ENCODE results near the gene OVCH1.
"Not testable (repeated sequence)": the region's sequence is repeated elsewhere in the genome, so short reads cannot be mapped to it uniquely, and the experiment has no call there.

The OVCH1 gene

DNA sequence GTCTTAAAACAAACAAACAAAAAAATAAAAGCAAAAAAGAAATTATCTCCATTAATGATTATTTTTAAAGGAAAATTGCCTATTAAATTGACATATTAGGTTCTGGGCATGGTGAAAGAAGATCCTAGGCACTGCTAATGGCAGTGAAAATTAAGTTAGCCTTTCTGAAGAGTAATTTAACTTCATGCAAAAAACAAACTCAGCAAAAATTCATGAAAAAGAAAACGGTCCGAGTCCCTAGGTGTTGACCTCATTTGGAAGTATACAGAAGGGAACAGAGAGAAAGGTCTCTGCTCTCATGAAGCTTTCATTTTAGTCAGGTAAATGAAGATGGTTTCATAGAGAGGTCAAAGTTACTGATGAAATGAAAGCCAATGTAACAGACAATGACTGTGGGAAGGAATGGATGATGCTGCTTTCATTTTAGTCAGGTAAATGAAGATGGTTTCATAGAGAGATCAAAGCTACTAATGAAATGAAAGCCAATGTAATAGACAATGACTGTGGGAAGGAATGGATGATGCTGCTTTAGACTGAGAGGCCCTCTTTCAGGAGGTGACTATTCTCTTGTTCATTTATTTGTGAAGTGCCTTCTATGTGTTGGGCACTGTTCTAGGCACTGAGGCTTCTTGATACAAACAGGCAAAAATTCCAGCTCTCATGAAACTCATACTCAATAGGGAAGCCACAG, 50.1 kb downstream of the OVCH1 start:
- no peak overlapping the region for H3K27ac Mint-ChIP-seq
- CTCF ChIA-PET: no interaction called here
- H3K9me3 Mint-ChIP-seq: no peaks in the 10 kb centered on the region
- no peak overlapping the region for H3K4me3 Mint-ChIP-seq
- H3K27me3 Mint-ChIP-seq: no peaks in the 10 kb centered on the region
- H3K36me3 Mint-ChIP-seq: no peaks in the 10 kb centered on the region
- no peak for DNase-seq
- H3K4me1 Mint-ChIP-seq: no peaks in the 10 kb centered on the region

- Mint-ChIP-seq H3K36me3 (no peaks in the 10 kb centered on the region), H3K27me3 (no peaks in the 10 kb centered on the region), H3K4me3 (no peak overlapping the region), H3K4me1 (no peaks in the 10 kb centered on the region), H3K9me3 (no peaks in the 10 kb centered on the region), H3K27ac (no peak overlapping the region)
- no peak for DNase-seq
- CTCF ChIA-PET: no interaction called here
These were observed 58.0 kb downstream of the OVCH1 start for GRCh38 chr12:29439506-29439905.

DNA sequence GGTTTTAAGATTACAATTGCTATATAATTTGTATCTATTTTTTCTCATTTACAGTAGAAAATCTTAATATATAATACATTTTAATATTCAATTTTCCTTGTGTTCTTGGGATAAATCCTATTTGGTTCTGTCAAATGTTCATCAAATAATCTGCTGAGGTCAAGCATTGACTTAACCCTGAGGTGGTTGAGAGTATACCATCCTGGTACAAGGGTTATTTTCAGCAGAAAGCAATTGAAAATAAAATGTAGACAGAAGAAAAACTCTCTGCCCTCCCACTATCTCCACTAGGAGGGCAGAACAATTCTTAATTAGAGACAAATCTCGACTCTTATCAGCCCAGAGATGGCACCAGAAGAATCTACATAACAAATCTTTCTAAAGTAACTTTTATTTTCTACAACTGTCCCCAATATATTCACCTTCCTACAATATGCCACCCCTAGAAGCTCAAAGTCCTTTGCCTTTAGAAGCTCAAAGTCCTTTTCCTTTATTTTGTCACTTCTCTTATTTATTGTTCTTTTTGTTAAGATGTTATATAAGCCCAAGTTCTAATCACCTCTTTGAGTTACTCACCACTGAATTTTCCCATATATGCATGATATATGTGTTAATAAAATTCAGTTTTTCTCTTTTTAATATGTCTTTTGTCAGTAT, 58.6 kb downstream of the OVCH1 start:
- Mint-ChIP-seq H3K27ac (no peak overlapping the region), H3K27me3 (no peaks in the 10 kb centered on the region), H3K36me3 (no peaks in the 10 kb centered on the region), H3K4me3 (no peak overlapping the region), H3K9me3 (no peaks in the 10 kb centered on the region), H3K4me1 (no peaks in the 10 kb centered on the region)
- CTCF ChIA-PET: no interaction called here
- DNase-seq: no peak

GRCh38 chr12:29437575-29437974, 59.9 kb downstream of the OVCH1 start:
- Mint-ChIP-seq H3K4me3 (no peak overlapping the region), H3K27ac (no peak overlapping the region), H3K36me3 (no peaks in the 10 kb centered on the region), H3K4me1 (no peaks in the 10 kb centered on the region), H3K27me3 (no peaks in the 10 kb centered on the region), H3K9me3 (no peaks in the 10 kb centered on the region)
- CTCF ChIA-PET: no interaction called here
- DNase-seq: no peak

- H3K4me3 Mint-ChIP-seq, CTCF ChIA-PET, H3K27ac Mint-ChIP-seq, H3K4me1 Mint-ChIP-seq, H3K9me3 Mint-ChIP-seq, H3K27me3 Mint-ChIP-seq, DNase-seq, H3K36me3 Mint-ChIP-seq: not testable (repeated sequence)
These were observed 60.7 kb downstream of the OVCH1 start for GRCh38 chr12:29436815-29437214.

DNA sequence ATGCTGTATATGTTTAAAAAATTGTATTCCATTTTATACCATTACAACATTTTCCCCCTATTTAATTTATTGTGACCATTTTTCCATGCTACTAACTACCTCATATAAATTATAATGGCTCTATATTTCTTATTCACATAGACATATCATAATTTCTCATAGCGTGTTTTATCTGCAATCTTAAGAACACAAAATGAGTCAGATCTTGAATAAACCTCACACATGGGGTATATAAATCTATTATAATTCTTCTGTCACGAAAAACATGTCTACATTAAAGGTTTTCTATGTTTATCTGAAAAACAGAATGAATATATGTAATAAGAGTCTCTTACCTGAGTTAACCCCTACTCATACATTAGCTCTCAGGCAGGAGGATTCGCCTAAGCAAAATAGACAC, 66.0 kb downstream of the OVCH1 start:
- H3K27ac Mint-ChIP-seq: no peak overlapping the region
- H3K4me1 Mint-ChIP-seq: no peaks in the 10 kb centered on the region
- DNase-seq: no peak
- no peaks in the 10 kb centered on the region for H3K27me3 Mint-ChIP-seq
- CTCF ChIA-PET: no interaction called here
- no peaks in the 10 kb centered on the region for H3K9me3 Mint-ChIP-seq
- H3K4me3 Mint-ChIP-seq: no peak overlapping the region
- H3K36me3 Mint-ChIP-seq: no peaks in the 10 kb centered on the region

GRCh38 chr12:29430716-29431044, 66.8 kb downstream of the OVCH1 start:
- H3K9me3 Mint-ChIP-seq: no peaks in the 10 kb centered on the region
- DNase-seq: no peak
- no peak overlapping the region for H3K4me3 Mint-ChIP-seq
- no peaks in the 10 kb centered on the region for H3K36me3 Mint-ChIP-seq
- no peaks in the 10 kb centered on the region for H3K27me3 Mint-ChIP-seq
- CTCF ChIA-PET: no interaction called here
- H3K27ac Mint-ChIP-seq: no peak overlapping the region
- no peaks in the 10 kb centered on the region for H3K4me1 Mint-ChIP-seq

DNA sequence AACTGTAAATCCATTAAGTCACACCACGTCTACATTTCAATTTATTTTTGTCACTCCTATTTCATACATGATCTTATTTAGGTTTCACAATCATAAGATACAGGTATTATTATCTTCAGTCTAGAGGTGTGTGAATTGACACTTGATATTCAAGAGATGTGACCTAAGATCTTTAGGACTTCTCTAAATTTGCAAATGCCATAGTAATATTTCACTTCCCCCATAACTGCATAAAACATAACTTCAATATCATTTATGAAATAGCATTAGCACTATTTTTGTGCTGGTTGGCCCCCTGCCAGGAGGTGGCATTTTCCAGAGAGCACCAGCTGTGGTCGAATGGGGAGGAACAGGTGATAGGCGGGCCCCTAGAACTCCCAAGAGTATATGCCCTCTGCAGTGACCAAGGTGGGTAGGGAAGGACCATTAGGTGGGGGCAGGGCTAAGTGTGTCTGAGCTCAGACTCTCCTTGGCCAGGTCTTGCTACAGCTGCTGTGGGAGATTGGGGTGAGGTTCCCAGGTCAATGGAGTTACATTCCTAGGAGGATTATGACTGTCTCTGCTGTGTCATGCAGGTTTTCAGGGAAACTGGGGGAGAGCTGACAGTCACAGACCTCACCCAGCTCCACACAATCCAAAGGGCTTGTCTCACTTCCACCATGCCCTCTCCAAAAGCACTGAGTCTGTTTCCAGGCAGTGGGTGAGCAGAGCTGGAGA, 67.3 kb downstream of the OVCH1 start:
- DNase-seq: no peak
- no peaks in the 10 kb centered on the region for H3K36me3 Mint-ChIP-seq

DNA sequence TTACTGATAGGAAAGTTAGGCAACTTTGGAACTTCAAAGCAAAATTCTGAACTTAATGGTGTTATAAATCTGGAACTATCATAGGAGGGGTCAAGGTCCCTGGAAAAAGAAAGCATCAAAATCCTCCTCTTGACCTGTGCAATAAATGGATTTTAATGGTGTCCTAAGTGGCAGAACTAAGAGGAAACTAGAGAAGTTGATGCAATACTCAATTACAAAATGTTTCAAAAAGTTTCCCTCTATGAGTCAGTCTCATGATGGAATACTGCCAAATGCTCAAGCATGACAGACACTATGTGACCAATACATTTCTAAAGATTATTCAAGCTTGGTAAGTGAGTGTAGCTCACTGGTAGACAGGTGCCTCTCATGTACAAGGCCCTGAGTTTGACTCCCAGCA, 68.9 kb downstream of the OVCH1 start:
- CTCF ChIA-PET: no interaction called here
- H3K4me3 Mint-ChIP-seq: no peak overlapping the region
- no peaks in the 10 kb centered on the region for H3K9me3 Mint-ChIP-seq
- peaks cover 3% of the 10 kb centered on the region for H3K27me3 Mint-ChIP-seq
- H3K4me1 Mint-ChIP-seq: no peaks in the 10 kb centered on the region
- no peak for DNase-seq
- H3K36me3 Mint-ChIP-seq: no peaks in the 10 kb centered on the region
- H3K27ac Mint-ChIP-seq: no peak overlapping the region

More for the DNA sequence above, 67.3 kb downstream of the OVCH1 start:
- CTCF ChIA-PET: interaction anchor here (0.6 kb wide), 1 partner anchor 599 kb away, joined by 4 read pairs; no protein-coding TSS in a partner anchor
- no peak overlapping the region for H3K4me3 Mint-ChIP-seq
- H3K27me3 Mint-ChIP-seq: no peaks in the 10 kb centered on the region
- no peak overlapping the region for H3K27ac Mint-ChIP-seq
- H3K4me1 Mint-ChIP-seq: no peaks in the 10 kb centered on the region
- no peaks in the 10 kb centered on the region for H3K9me3 Mint-ChIP-seq

- no peaks in the 10 kb centered on the region for H3K36me3 Mint-ChIP-seq
- H3K9me3 Mint-ChIP-seq: no peaks in the 10 kb centered on the region
- peaks cover 3% of the 10 kb centered on the region for H3K27me3 Mint-ChIP-seq
- no peaks in the 10 kb centered on the region for H3K4me1 Mint-ChIP-seq
- CTCF ChIA-PET: interaction anchor here (0.9 to 1.3 kb wide), 2 partner anchors 10 to 110 kb away, joined by 3 read pairs; no protein-coding TSS in a partner anchor
- no peak overlapping the region for H3K27ac Mint-ChIP-seq
- DNase-seq: no peak
- H3K4me3 Mint-ChIP-seq: no peak overlapping the region
These were observed 69.5 kb downstream of the OVCH1 start for GRCh38 chr12:29427964-29428363.

DNA sequence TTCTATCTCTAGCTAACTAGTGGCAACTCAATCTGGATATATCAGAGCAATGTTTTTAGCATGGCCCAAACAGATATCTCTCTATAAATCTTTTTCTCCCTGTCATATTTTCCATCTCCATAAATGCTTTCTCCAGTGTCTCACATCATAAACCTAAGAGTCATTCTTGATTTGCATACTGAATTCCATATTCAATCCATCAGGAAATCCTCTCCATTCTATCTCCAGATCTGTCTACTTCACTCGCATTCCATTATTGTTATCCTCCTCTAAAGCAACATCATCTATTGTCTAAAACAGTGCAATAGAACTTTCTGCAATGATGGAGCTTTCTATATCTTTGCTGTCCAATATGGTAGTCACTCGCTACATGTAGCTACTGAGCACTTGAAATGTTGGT, 71.0 kb downstream of the OVCH1 start:
- Mint-ChIP-seq H3K36me3 (no peaks in the 10 kb centered on the region), H3K4me3 (no peak overlapping the region)
- CTCF ChIA-PET: no interaction called here

DNA sequence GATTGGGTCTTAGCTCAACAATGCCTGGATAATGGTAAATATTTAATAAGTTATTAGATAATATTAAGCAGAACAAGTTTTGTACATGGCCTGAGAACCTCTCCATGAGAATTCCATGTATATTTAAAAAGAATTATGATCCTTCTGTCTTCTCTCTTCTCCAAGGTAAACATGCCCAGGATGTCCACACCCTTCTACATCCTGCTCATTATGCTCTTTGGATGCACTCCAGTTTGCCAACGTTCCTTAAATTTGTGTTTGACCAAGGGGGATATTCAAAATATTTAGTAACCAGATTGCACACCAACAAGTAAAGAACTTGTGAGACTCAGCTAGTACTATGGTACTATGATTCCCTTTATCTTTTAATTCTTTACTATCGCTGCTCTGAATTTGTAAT, 71.8 kb downstream of the OVCH1 start:
- Mint-ChIP-seq H3K27me3 (peaks cover 3% of the 10 kb centered on the region), H3K27ac (no peak overlapping the region), H3K36me3 (no peaks in the 10 kb centered on the region), H3K4me1 (no peaks in the 10 kb centered on the region), H3K9me3 (no peaks in the 10 kb centered on the region), H3K4me3 (no peak overlapping the region)
- DNase-seq: no peak
- CTCF ChIA-PET: no interaction called here

More for the DNA sequence above, 71.0 kb downstream of the OVCH1 start:
- H3K4me1 Mint-ChIP-seq: no peaks in the 10 kb centered on the region
- no peaks in the 10 kb centered on the region for H3K9me3 Mint-ChIP-seq
- H3K27ac Mint-ChIP-seq: no peak overlapping the region
- peaks cover 3% of the 10 kb centered on the region for H3K27me3 Mint-ChIP-seq
- DNase-seq: no peak

DNA sequence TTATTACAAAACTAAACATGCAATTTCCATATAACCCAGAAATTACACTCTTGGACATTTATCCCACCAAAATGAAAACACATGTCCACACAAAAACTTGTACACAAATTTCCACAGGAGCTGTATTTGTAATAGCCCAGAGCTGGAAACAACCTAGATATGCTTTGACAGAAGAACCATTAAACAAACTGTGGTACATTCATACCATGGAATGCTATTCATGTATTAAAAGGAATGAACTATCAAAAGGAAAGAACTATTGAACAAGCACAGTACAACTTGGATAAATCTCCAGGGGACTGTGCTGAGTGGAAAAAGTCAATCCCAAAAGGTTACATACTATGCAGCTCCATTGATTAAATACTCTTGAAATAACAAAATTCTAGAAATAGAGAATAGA, 80.7 kb downstream of the OVCH1 start:
- no peaks in the 10 kb centered on the region for H3K9me3 Mint-ChIP-seq
- no peak overlapping the region for H3K4me3 Mint-ChIP-seq
- peaks cover 20% of the 10 kb centered on the region for H3K27me3 Mint-ChIP-seq
- H3K36me3 Mint-ChIP-seq: no peaks in the 10 kb centered on the region
- CTCF ChIA-PET: interaction anchor here (0.8 kb wide), 1 partner anchor 1875 kb away, joined by 4 read pairs; no protein-coding TSS in a partner anchor
- no peaks in the 10 kb centered on the region for H3K4me1 Mint-ChIP-seq
- DNase-seq: no peak
- H3K27ac Mint-ChIP-seq: no peak overlapping the region

DNA sequence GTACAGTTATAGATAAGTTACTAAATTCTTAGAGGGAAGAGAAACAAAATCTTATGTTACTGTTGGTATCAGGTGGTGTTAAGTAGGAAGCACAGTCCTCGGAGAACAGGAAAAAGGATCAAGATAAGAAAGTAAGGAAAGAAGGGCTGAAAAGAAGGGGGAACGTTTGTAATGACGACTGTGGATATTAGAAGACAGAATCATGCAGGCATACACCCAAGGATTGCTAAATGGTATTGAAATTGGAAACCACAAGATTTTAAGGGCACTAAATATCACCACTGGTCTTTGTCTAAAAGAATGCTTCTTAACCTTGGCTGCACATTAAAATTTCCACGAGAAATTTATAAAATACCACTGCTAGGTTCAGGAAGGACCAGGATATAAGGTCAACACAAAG, 82.4 kb downstream of the OVCH1 start:
- no peak for DNase-seq
- Mint-ChIP-seq H3K36me3 (no peaks in the 10 kb centered on the region), H3K27ac (no peak overlapping the region), H3K9me3 (no peaks in the 10 kb centered on the region), H3K4me3 (no peak overlapping the region), H3K4me1 (no peaks in the 10 kb centered on the region), H3K27me3 (peaks cover 20% of the 10 kb centered on the region)
- CTCF ChIA-PET: no interaction called here

DNA sequence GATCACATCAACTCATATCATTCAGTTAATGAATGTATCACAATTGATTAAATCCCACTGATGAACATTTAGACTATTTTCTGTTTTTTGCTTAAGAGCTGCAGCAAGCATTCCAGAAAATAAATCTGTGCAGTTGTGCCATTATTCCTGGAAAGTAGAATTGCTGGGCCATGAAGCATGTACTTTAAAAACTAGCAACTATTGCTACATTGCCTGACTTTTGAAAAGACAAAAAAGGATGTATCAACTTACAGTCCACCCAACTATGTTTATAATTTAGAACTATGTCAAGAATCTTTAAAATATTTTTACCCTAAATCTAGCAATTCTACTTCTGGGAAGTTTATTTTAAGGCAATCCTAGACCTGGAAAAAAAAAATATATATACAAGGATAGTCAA, 83.1 kb downstream of the OVCH1 start:
- Mint-ChIP-seq H3K27ac (no peak overlapping the region), H3K4me3 (no peak overlapping the region), H3K27me3 (peaks cover 20% of the 10 kb centered on the region), H3K4me1 (no peaks in the 10 kb centered on the region), H3K36me3 (no peaks in the 10 kb centered on the region), H3K9me3 (no peaks in the 10 kb centered on the region)
- CTCF ChIA-PET: no interaction called here
- DNase-seq: no peak

All from activated naive CD4-positive, alpha-beta T cell treated with anti-CD3 and anti-CD28 coated beads, Interleukin-2, amount 10 ng/mL, durations not matched to agents 7 days and 5 days (primary cell).